WTC11 (cell line): Measurements from ENCODE around the gene SBF2. TPM values are rescaled to one million over a fixed set of nuclear protein-coding genes. Genes with fewer than 3 reads are reported as not detected.
A peak's percentile ranks its signal among the peaks of the same experiment; 100 is the strongest.

Experiments used
- ATAC-seq: fragments of 200-7000 bp; cut with Tn5 transposase; 2 replicates; pipeline ENCODE4 v1.10.0; 2021; ENCODE audit warnings: mild to moderate bottlenecking, moderate library complexity
- CTCF ChIA-PET: fragments of 300-600 bp; sonication (Branson Sonifier 250); formaldehyde crosslinking; loops from one replicate; lab custom pipeline; 2021; ENCODE audit warnings: antibody characterized with exemption; lab: Charles Lee
- POLR2A ChIA-PET: fragments of 350-600 bp; sonication (Branson Sonifier 250); formaldehyde crosslinking; loops from one replicate; lab custom pipeline; 2021; ENCODE audit warnings: antibody characterized with exemption; lab: Charles Lee
- DNase-seq: peaks from one replicate; pipeline ENCODE4 v3.0.0; 2021; ENCODE audit warnings: low spot score
- H3K27ac Mint-ChIP-seq: 2 replicates; pipeline ENCODE4 v1.8.0; 2021; ENCODE audit warnings: mixed read lengths
- H3K27me3 Mint-ChIP-seq: 2 replicates; pipeline ENCODE4 v1.8.0; 2021; ENCODE audit warnings: low read depth, mild to moderate bottlenecking, moderate library complexity, mixed read lengths
- H3K36me3 Mint-ChIP-seq: 2 replicates; pipeline ENCODE4 v1.8.0; 2021; ENCODE audit warnings: mixed read lengths
- H3K4me1 Mint-ChIP-seq: 2 replicates; pipeline ENCODE4 v1.8.0; 2022; ENCODE audit warnings: mixed read lengths
- H3K4me3 Mint-ChIP-seq: 2 replicates; pipeline ENCODE4 v1.8.0; 2021; ENCODE audit warnings: mild to moderate bottlenecking, moderate library complexity, mixed read lengths
- H3K9me3 Mint-ChIP-seq: 2 replicates; pipeline ENCODE4 v1.8.0; 2021; ENCODE audit warnings: mixed read lengths
- CBFB ChIP-seq: sonication (generic); formaldehyde crosslinking; IDR thresholded peaks from 2 replicates; pipeline ENCODE4 v1.8.1; 2022; ENCODE audit warnings: mild to moderate bottlenecking, low read depth, missing genetic modification reagents
- FOXJ3 ChIP-seq: sonication (generic); formaldehyde crosslinking; IDR thresholded peaks from 2 replicates; pipeline ENCODE4 v1.9.0; 2021; ENCODE audit warnings: missing genetic modification reagents, mild to moderate bottlenecking, borderline replicate concordance
- GABPB1 ChIP-seq: sonication (generic); formaldehyde crosslinking; IDR thresholded peaks from 2 replicates; pipeline ENCODE4 v1.8.1; 2023; ENCODE audit warnings: mild to moderate bottlenecking, missing genetic modification reagents
- GRHL2 ChIP-seq: fragments of 250-450 bp; sonication (Bioruptor Pico); IDR thresholded peaks from 2 replicates; pipeline ENCODE4 v1.8.0; 2022; ENCODE audit warnings: mild to moderate bottlenecking, moderate library complexity; ENCODE audit not compliant: insufficient replicate concordance, severe bottlenecking
- NFYB ChIP-seq: sonication (generic); formaldehyde crosslinking; conservative IDR thresholded peaks from 2 replicates; pipeline ENCODE4 v1.8.0; 2022; ENCODE audit warnings: low read depth, missing genetic modification reagents
- OVOL2 ChIP-seq: fragments of 250-450 bp; sonication (Bioruptor Pico); IDR thresholded peaks from 2 replicates; pipeline ENCODE4 v1.9.0; 2021; ENCODE audit warnings: mild to moderate bottlenecking, borderline replicate concordance
- PRRX2 ChIP-seq: fragments of 250-450 bp; sonication (Bioruptor Pico); IDR thresholded peaks from 2 replicates; pipeline ENCODE4 v1.8.0; 2021; ENCODE audit warnings: mild to moderate bottlenecking
- TEAD1 ChIP-seq: sonication (generic); formaldehyde crosslinking; IDR thresholded peaks from 2 replicates; pipeline ENCODE4 v1.8.0; 2022; ENCODE audit warnings: mild to moderate bottlenecking, missing genetic modification reagents
- TEAD4 ChIP-seq: sonication (generic); formaldehyde crosslinking; IDR thresholded peaks from 2 replicates; pipeline ENCODE4 v1.8.0; 2022; ENCODE audit warnings: mild to moderate bottlenecking, missing genetic modification reagents
- ZNF121 ChIP-seq: sonication (generic); formaldehyde crosslinking; IDR thresholded peaks from 2 replicates; pipeline ENCODE4 v1.8.0; 2023; ENCODE audit warnings: missing genetic modification reagents
- ZNF416 ChIP-seq: fragments of 250-450 bp; sonication (Bioruptor Pico); IDR thresholded peaks from 2 replicates; pipeline ENCODE4 v1.9.0; 2021; ENCODE audit warnings: mild to moderate bottlenecking, inconsistent platforms
- total RNA-seq: library from RNA; stranded (reverse); gene quantifications from 3 replicates; pipeline ENCODE4 v1.2.3, GENCODE V29; 2021
- TF ChIP-seq, protein P1 (sequence below): fragments of 250-450 bp; sonication (Bioruptor Pico); IDR thresholded peaks from 2 replicates; pipeline ENCODE4 v1.9.0; 2021; ENCODE audit warnings: mild to moderate bottlenecking, borderline replicate concordance
- TF ChIP-seq, protein P2 (sequence below): sonication (generic); formaldehyde crosslinking; IDR thresholded peaks from 2 replicates; pipeline ENCODE4 v1.8.0; 2022; ENCODE audit warnings: mild to moderate bottlenecking, missing genetic modification reagents
- TF ChIP-seq, protein P3 (sequence below): sonication (generic); formaldehyde crosslinking; IDR thresholded peaks from 2 replicates; pipeline ENCODE4 v1.8.1; 2023; ENCODE audit warnings: mild to moderate bottlenecking, missing genetic modification reagents
- TF ChIP-seq, protein P4 (sequence below): sonication (generic); formaldehyde crosslinking; IDR thresholded peaks from 2 replicates; pipeline ENCODE4 v1.8.0; 2023; ENCODE audit warnings: missing genetic modification reagents, mild to moderate bottlenecking, borderline replicate concordance
- TF ChIP-seq, protein P5 (sequence below): sonication (generic); formaldehyde crosslinking; IDR thresholded peaks from 2 replicates; pipeline ENCODE4 v1.8.1; 2023; ENCODE audit warnings: mild to moderate bottlenecking, missing genetic modification reagents, borderline replicate concordance
- TF ChIP-seq, protein P6 (sequence below): sonication (generic); formaldehyde crosslinking; IDR thresholded peaks from 2 replicates; pipeline ENCODE4 v1.8.0; 2023; ENCODE audit warnings: missing genetic modification reagents
- TF ChIP-seq, protein P7 (sequence below): fragments of 250-450 bp; sonication (Bioruptor Pico); IDR thresholded peaks from 2 replicates; pipeline ENCODE4 v1.9.0; 2021; ENCODE audit warnings: mild to moderate bottlenecking

The SBF2 gene
- total RNA-seq, 1 experiment from 2014 or later: 47.6 TPM

DNA sequence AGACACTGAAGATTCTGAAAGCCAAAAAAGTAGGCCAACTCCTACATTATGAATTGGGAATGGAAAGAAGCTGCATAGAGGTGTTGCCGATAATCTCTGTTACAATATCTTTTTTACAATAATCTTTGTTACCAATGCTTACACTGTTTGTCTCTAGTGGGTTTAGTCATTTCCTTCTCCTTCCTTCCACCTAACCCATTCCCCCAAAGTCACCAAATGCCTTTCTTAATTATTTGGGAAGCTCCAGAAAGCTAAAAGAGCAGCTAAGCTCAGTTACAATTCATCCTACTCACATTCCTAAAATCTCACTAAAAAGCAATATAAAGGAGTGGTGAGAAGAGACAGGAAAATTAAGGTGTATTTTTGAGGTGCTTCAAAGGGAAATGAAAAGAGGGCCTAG, 316.5 kb downstream of the SBF2 start:
- no peak overlapping the region for H3K4me3 Mint-ChIP-seq
- H3K4me1 Mint-ChIP-seq: peaks cover 37% of the 10 kb centered on the region
- H3K9me3 Mint-ChIP-seq: no peaks in the 10 kb centered on the region
- no peak for DNase-seq
- ATAC-seq: no peak
- TF ChIP-seq, protein P1, sequence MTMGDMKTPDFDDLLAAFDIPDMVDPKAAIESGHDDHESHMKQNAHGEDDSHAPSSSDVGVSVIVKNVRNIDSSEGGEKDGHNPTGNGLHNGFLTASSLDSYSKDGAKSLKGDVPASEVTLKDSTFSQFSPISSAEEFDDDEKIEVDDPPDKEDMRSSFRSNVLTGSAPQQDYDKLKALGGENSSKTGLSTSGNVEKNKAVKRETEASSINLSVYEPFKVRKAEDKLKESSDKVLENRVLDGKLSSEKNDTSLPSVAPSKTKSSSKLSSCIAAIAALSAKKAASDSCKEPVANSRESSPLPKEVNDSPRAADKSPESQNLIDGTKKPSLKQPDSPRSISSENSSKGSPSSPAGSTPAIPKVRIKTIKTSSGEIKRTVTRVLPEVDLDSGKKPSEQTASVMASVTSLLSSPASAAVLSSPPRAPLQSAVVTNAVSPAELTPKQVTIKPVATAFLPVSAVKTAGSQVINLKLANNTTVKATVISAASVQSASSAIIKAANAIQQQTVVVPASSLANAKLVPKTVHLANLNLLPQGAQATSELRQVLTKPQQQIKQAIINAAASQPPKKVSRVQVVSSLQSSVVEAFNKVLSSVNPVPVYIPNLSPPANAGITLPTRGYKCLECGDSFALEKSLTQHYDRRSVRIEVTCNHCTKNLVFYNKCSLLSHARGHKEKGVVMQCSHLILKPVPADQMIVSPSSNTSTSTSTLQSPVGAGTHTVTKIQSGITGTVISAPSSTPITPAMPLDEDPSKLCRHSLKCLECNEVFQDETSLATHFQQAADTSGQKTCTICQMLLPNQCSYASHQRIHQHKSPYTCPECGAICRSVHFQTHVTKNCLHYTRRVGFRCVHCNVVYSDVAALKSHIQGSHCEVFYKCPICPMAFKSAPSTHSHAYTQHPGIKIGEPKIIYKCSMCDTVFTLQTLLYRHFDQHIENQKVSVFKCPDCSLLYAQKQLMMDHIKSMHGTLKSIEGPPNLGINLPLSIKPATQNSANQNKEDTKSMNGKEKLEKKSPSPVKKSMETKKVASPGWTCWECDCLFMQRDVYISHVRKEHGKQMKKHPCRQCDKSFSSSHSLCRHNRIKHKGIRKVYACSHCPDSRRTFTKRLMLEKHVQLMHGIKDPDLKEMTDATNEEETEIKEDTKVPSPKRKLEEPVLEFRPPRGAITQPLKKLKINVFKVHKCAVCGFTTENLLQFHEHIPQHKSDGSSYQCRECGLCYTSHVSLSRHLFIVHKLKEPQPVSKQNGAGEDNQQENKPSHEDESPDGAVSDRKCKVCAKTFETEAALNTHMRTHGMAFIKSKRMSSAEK (CRISPR knock-in tag): no peak
- TF ChIP-seq NFYB (CRISPR knock-in tag) (no peak), TEAD4 (CRISPR knock-in tag) (no peak), ZNF416 (CRISPR knock-in tag) (no peak), FOXJ3 (CRISPR knock-in tag) (no peak), GRHL2 (no peak), OVOL2 (CRISPR knock-in tag) (no peak), CBFB (no peak), TEAD1 (CRISPR knock-in tag) (no peak), PRRX2 (no peak), GABPB1 (CRISPR knock-in tag) (no peak), ZNF121 (CRISPR knock-in tag) (no peak)
- TF ChIP-seq, protein P2, sequence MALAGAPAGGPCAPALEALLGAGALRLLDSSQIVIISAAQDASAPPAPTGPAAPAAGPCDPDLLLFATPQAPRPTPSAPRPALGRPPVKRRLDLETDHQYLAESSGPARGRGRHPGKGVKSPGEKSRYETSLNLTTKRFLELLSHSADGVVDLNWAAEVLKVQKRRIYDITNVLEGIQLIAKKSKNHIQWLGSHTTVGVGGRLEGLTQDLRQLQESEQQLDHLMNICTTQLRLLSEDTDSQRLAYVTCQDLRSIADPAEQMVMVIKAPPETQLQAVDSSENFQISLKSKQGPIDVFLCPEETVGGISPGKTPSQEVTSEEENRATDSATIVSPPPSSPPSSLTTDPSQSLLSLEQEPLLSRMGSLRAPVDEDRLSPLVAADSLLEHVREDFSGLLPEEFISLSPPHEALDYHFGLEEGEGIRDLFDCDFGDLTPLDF (CRISPR knock-in tag): no peak
- TF ChIP-seq, protein P3, sequence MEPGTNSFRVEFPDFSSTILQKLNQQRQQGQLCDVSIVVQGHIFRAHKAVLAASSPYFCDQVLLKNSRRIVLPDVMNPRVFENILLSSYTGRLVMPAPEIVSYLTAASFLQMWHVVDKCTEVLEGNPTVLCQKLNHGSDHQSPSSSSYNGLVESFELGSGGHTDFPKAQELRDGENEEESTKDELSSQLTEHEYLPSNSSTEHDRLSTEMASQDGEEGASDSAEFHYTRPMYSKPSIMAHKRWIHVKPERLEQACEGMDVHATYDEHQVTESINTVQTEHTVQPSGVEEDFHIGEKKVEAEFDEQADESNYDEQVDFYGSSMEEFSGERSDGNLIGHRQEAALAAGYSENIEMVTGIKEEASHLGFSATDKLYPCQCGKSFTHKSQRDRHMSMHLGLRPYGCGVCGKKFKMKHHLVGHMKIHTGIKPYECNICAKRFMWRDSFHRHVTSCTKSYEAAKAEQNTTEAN: no peak
- TF ChIP-seq, protein P4, sequence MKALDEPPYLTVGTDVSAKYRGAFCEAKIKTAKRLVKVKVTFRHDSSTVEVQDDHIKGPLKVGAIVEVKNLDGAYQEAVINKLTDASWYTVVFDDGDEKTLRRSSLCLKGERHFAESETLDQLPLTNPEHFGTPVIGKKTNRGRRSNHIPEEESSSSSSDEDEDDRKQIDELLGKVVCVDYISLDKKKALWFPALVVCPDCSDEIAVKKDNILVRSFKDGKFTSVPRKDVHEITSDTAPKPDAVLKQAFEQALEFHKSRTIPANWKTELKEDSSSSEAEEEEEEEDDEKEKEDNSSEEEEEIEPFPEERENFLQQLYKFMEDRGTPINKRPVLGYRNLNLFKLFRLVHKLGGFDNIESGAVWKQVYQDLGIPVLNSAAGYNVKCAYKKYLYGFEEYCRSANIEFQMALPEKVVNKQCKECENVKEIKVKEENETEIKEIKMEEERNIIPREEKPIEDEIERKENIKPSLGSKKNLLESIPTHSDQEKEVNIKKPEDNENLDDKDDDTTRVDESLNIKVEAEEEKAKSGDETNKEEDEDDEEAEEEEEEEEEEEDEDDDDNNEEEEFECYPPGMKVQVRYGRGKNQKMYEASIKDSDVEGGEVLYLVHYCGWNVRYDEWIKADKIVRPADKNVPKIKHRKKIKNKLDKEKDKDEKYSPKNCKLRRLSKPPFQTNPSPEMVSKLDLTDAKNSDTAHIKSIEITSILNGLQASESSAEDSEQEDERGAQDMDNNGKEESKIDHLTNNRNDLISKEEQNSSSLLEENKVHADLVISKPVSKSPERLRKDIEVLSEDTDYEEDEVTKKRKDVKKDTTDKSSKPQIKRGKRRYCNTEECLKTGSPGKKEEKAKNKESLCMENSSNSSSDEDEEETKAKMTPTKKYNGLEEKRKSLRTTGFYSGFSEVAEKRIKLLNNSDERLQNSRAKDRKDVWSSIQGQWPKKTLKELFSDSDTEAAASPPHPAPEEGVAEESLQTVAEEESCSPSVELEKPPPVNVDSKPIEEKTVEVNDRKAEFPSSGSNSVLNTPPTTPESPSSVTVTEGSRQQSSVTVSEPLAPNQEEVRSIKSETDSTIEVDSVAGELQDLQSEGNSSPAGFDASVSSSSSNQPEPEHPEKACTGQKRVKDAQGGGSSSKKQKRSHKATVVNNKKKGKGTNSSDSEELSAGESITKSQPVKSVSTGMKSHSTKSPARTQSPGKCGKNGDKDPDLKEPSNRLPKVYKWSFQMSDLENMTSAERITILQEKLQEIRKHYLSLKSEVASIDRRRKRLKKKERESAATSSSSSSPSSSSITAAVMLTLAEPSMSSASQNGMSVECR (CRISPR knock-in tag): no peak
- TF ChIP-seq, protein P5, sequence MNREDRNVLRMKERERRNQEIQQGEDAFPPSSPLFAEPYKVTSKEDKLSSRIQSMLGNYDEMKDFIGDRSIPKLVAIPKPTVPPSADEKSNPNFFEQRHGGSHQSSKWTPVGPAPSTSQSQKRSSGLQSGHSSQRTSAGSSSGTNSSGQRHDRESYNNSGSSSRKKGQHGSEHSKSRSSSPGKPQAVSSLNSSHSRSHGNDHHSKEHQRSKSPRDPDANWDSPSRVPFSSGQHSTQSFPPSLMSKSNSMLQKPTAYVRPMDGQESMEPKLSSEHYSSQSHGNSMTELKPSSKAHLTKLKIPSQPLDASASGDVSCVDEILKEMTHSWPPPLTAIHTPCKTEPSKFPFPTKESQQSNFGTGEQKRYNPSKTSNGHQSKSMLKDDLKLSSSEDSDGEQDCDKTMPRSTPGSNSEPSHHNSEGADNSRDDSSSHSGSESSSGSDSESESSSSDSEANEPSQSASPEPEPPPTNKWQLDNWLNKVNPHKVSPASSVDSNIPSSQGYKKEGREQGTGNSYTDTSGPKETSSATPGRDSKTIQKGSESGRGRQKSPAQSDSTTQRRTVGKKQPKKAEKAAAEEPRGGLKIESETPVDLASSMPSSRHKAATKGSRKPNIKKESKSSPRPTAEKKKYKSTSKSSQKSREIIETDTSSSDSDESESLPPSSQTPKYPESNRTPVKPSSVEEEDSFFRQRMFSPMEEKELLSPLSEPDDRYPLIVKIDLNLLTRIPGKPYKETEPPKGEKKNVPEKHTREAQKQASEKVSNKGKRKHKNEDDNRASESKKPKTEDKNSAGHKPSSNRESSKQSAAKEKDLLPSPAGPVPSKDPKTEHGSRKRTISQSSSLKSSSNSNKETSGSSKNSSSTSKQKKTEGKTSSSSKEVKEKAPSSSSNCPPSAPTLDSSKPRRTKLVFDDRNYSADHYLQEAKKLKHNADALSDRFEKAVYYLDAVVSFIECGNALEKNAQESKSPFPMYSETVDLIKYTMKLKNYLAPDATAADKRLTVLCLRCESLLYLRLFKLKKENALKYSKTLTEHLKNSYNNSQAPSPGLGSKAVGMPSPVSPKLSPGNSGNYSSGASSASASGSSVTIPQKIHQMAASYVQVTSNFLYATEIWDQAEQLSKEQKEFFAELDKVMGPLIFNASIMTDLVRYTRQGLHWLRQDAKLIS: no peak
- TF ChIP-seq, protein P6, sequence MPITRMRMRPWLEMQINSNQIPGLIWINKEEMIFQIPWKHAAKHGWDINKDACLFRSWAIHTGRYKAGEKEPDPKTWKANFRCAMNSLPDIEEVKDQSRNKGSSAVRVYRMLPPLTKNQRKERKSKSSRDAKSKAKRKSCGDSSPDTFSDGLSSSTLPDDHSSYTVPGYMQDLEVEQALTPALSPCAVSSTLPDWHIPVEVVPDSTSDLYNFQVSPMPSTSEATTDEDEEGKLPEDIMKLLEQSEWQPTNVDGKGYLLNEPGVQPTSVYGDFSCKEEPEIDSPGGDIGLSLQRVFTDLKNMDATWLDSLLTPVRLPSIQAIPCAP (CRISPR knock-in tag): no peak
- TF ChIP-seq, protein P7, sequence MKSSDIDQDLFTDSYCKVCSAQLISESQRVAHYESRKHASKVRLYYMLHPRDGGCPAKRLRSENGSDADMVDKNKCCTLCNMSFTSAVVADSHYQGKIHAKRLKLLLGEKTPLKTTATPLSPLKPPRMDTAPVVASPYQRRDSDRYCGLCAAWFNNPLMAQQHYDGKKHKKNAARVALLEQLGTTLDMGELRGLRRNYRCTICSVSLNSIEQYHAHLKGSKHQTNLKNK (CRISPR knock-in tag): no peak
- POLR2A ChIA-PET: no interaction called here
- CTCF ChIA-PET: interaction anchor here (0.6 to 1.2 kb wide), 2 partner anchors 144 to 219 kb away, joined by 3 to 4 read pairs; no protein-coding TSS in a partner anchor
- H3K27ac Mint-ChIP-seq: peak overlapping the region; percentile 5; the same call in 1 of the 2 replicates
- H3K36me3 Mint-ChIP-seq: peaks cover 1% of the 10 kb centered on the region; the same call in 1 of the 2 replicates
- H3K27me3 Mint-ChIP-seq: no peaks in the 10 kb centered on the region
